Activated CD8-positive, alpha-beta memory T cell treated with anti-CD3 and anti-CD28 coated beads for 24 hours (primary cell): Measurements from ENCODE around the gene TBC1D2B.
A peak's percentile ranks its signal among the peaks of the same experiment; 100 is the strongest.
"Not testable (repeated sequence)": the region's sequence is repeated elsewhere in the genome, so short reads cannot be mapped to it uniquely, and the experiment has no call there.

Experiments
- DNase-seq: peaks from one replicate; pipeline ENCODE4 v3.0.0-alpha.2; 2020

TBC1D2B gene

GRCh38 chr15:77999486-77999885, 78.0 kb downstream of the TBC1D2B start:
- no peak for DNase-seq

- DNase-seq, result no peak
Observed at GRCh38 chr15:77998592-77998991, 78.9 kb downstream of the TBC1D2B start.

GRCh38 chr15:77997761-77998554, 79.6 kb downstream of the TBC1D2B start:
- DNase-seq, result not testable (repeated sequence)

GRCh38 chr15:77997221-77997620, 80.3 kb downstream of the TBC1D2B start:
- DNase-seq, result not testable (repeated sequence)

GRCh38 chr15:77996713-77997171, 80.8 kb downstream of the TBC1D2B start:
- not testable (repeated sequence) for DNase-seq

- DNase-seq, result not testable (repeated sequence)
Observed at GRCh38 chr15:77996226-77996625, 81.3 kb downstream of the TBC1D2B start.

- DNase-seq, result not testable (repeated sequence)
Observed at GRCh38 chr15:77995537-77995918, 82.0 kb downstream of the TBC1D2B start.

GRCh38 chr15:77994893-77995536, 82.5 kb downstream of the TBC1D2B start:
- not testable (repeated sequence) for DNase-seq

- peak; percentile 67 for DNase-seq
Observed at GRCh38 chr15:77993970-77994693, 83.4 kb downstream of the TBC1D2B start.

- no peak for DNase-seq
Observed at GRCh38 chr15:77993374-77993911, 84.1 kb downstream of the TBC1D2B start.

- no peak for DNase-seq
Observed at GRCh38 chr15:77992356-77993222, 84.9 kb downstream of the TBC1D2B start.

GRCh38 chr15:77991658-77992201, 85.8 kb downstream of the TBC1D2B start:
- not testable (repeated sequence) for DNase-seq

GRCh38 chr15:77991029-77991406, 86.5 kb downstream of the TBC1D2B start:
- no peak for DNase-seq

GRCh38 chr15:77989296-77990143, 88.0 kb downstream of the TBC1D2B start:
- DNase-seq, result no peak

GRCh38 chr15:77988347-77989295, 88.9 kb downstream of the TBC1D2B start:
- DNase-seq, result no peak

- DNase-seq, result not testable (repeated sequence)
Observed at GRCh38 chr15:77987765-77988136, 89.8 kb downstream of the TBC1D2B start.

- no peak for DNase-seq
Observed at GRCh38 chr15:77986891-77987764, 90.4 kb downstream of the TBC1D2B start.

GRCh38 chr15:77985931-77986480, 91.5 kb downstream of the TBC1D2B start:
- DNase-seq, result no peak
